ENCODE data around the gene SLC25A38.

GRCh38 chr3:39428745-39429201, 45.6 kb downstream of the SLC25A38 start:
- TF ChIP-seq CBX3 (IDR thresholded peaks at IDR 0.05; ENCODE audit: borderline replicate concordance in 1 of 2, low read length in 2 of 2) (no peak), POLR2AphosphoS5 (IDR thresholded peaks at IDR 0.05; ENCODE audit: control insufficient read depth, insufficient read depth, low read depth, low read length) (no peak)

All from K562 (cell line).